ENCODE results near the gene KIF2C. TPM values are rescaled to one million over a fixed set of nuclear protein-coding genes. Genes with fewer than 3 reads are reported as not detected.
"Not testable (repeated sequence)": the region's sequence is repeated elsewhere in the genome, so short reads cannot be mapped to it uniquely, and the experiment has no call there.

The KIF2C gene
- total RNA-seq, 1 donor from 2014 or later = 1.2 TPM

DNA sequence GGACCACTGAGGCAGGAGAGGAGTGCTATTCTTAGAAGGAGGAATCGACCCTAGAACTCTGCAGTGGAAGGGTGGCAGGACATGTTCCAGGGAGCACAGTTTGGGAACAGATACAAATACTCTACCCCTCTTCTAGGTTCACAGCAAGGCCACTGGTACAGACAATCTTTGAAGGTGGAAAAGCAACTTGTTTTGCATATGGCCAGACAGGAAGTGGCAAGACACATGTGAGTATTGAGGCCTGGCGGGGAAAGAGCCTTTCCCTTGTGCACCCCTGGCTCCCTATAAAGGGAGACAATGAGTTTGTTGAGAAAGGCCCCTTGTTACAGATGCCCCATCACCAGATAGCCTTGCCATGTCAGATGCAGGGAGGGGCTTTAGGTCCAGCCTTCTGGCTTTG lies 17.8 kb downstream of the KIF2C start:
- no peak for DNase-seq (ENCODE audit: low spot score)
- intact Hi-C loops (cut with DNase I) = no loop called here
- no peak for ATAC-seq

DNA sequence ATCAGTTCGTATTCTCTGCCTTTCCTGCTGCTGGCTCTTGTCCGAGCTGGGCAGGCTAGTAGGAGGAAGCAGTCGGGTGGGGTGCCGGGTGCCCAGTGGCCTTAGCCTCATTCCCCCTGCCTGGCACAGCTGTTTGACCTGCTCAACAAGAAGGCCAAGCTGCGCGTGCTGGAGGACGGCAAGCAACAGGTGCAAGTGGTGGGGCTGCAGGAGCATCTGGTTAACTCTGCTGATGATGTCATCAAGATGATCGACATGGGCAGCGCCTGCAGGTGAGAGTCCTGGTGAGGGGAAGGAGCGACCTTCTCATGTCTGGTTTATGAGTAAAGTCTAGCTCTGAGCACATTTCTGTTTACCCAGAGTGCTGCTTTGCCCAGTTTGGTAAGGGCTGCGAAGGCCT lies 19.4 kb downstream of the KIF2C start:
- intact Hi-C loops (cut with DNase I) = no loop called here
- no peak for DNase-seq (ENCODE audit: low spot score)
- ATAC-seq = no peak

DNA sequence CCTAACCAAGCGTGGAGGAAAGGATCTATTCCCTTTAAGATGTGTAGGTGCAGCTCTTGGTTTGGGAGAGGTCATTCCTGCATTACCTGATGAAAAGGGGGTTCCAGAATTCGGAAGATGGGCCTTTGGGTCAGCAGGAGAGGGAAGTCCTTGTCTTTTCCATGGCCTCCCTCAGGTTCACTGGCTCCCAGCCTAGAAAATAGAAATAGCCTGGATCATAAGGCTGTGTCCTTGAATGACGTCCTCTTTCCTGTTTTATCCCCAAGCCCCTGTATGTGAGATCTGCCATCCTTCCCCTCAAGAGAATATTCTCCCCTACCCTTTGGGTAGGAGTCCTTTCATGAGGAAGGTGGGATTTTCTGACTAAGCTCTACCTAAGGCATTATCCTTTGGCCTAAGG lies 21.2 kb downstream of the KIF2C start:
- no peak for ATAC-seq
- intact Hi-C loops (cut with DNase I) = no loop called here
- DNase-seq (ENCODE audit: low spot score) = no peak

DNA sequence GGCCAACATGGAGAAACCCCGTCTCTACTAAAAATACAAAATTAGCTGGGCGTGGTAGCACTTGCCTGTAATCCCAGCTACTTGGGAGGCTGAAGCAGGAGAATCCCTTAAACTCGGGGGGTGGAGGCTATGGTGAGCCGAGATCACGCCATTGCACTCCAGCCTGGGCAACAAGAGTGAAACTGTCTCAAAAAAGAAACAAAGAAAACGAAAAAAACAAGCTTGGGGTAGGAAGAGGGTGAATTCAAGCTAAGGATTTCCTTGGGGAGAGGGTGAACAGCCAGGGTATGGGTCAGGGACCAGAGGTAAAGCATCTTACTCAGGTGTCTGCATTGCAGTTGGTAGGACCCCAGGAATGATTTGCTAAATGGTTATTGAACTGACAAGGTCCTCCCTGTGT lies 26.8 kb downstream of the KIF2C start:
- DNase-seq (ENCODE audit: low spot score); ATAC-seq; intact Hi-C loops (cut with DNase I): not testable (repeated sequence)

- peak; percentile 95 for ATAC-seq
- peak; percentile 95 for DNase-seq (ENCODE audit: low spot score)
- intact Hi-C loops (cut with DNase I) = no loop called here
These were observed 35.7 kb downstream of the KIF2C start, which contains the start of gene RPS8 for GRCh38 chr1:44775078-44775929. Gene RPS8, plus strand, starts transcription at chr1:44775540. Its CDS starts 57 bp downstream, at chr1:44775597.

GRCh38 chr1:44775930-44776729 lies 36.5 kb downstream of the KIF2C start:
- intact Hi-C loops (cut with DNase I) = no loop called here
- ATAC-seq (peak; percentile 6), DNase-seq (ENCODE audit: low spot score) (peak; percentile 67)

DNA sequence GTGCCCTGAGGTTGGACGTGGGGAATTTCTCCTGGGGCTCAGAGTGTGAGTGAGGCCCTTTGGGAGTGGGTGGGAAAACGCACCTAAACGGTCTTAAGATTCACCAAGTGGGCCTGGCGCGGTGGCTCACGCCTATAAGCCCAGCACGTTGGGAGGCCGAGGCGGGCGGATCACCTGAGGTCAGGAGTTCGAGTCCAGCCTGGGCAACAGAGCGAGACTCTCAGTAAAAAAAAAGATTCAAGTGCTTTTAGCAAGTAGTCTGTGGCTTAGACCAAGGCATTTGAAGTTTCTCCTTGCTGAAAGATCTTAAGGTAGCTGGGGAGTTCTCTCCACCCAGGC lies 37.1 kb downstream of the KIF2C start:
- intact Hi-C loops (cut with DNase I) = no loop called here
- DNase-seq (ENCODE audit: low spot score) (no peak), ATAC-seq (no peak)

- DNase-seq (ENCODE audit: low spot score) = no peak
- intact Hi-C loops (cut with DNase I) = no loop called here
- no peak for ATAC-seq
These were observed 37.9 kb downstream of the KIF2C start for GRCh38 chr1:44777547-44777946.

GRCh38 chr1:44777969-44778635 lies 38.5 kb downstream of the KIF2C start:
- DNase-seq (ENCODE audit: low spot score) (no peak), ATAC-seq (no peak)
- intact Hi-C loops (cut with DNase I) = no loop called here

DNA sequence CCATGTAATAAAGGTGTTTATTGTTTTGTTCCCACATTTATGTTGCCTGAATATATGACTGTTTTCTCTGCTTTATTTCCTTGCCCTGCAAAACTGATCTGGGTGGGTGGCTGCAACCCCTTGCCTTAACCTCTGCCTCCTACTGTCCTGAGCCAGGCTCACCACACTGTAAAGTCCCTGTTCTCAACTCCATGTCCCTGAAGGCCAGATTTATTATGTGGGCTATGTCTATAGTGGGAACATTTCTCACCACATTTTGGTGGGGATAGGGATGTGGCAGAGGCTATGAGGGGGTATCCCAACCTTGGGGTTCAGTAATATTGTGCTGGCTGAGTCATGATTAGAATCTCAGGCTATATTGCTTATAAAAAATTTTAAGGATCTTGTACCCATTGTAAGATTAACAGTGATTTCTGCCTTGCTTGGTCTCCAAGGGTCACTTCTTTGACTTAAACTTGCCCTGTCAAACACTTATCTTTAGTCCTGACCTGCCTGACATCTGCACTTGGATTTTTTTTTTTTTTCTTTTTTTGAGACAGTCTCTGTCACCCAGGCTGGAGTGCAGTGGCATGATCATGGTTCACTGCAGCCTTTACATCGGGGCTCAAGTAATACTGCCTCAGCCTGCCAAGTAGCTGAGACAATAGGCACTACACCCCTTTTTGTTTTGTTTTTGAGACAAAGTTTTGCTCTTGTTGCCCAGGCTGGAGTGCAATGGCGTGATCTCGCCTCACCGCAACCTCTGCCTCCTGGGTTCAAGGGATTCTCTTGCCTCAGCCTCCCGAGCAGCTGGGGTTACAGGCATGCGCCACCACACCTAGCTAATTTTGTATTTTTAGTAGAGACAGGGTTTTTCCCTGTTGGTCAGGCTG lies 39.3 kb downstream of the KIF2C start:
- ATAC-seq = no peak

DNA sequence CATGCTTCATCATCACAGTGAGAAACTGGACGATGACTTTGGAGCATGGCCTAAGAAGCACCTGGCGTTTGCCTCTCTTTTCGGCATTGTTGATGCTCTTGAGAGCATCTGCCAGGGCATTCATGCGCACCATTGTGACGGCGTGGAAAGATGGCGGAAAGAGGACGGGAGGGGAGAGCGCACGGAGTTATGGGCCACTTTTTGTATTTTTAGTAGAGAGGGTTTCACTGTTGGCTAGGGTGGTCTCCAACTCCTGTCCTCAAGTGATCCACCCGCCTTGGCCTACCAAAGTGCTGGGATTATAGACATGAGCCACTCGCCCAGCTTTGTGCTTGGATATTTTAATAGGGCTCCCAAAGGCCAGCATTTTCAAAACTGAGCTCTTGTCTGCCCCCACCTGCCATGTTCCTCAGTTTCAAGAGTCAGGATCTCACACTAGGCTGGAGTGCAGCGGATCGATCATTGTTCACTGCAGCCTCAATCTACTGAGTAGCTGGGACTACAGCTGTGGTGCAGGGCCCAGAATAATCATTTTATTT lies 41.0 kb downstream of the KIF2C start:
- DNase-seq (ENCODE audit: low spot score) (no peak), ATAC-seq (no peak)
- intact Hi-C loops (cut with DNase I) = loop anchor here (10.0 kb wide), 2 partner anchors 54 to 66 kb away; no protein-coding TSS in a partner anchor

More for the DNA sequence above, 39.3 kb downstream of the KIF2C start:
- no peak for DNase-seq (ENCODE audit: low spot score)
- intact Hi-C loops (cut with DNase I) = no loop called here

GRCh38 chr1:44783697-44784093 lies 44.1 kb downstream of the KIF2C start:
- DNase-seq (ENCODE audit: low spot score) (no peak), ATAC-seq (no peak)
- intact Hi-C loops (cut with DNase I) = loop anchor here (10.0 kb wide), 2 partner anchors 51 to 69 kb away; no protein-coding TSS in a partner anchor

DNA sequence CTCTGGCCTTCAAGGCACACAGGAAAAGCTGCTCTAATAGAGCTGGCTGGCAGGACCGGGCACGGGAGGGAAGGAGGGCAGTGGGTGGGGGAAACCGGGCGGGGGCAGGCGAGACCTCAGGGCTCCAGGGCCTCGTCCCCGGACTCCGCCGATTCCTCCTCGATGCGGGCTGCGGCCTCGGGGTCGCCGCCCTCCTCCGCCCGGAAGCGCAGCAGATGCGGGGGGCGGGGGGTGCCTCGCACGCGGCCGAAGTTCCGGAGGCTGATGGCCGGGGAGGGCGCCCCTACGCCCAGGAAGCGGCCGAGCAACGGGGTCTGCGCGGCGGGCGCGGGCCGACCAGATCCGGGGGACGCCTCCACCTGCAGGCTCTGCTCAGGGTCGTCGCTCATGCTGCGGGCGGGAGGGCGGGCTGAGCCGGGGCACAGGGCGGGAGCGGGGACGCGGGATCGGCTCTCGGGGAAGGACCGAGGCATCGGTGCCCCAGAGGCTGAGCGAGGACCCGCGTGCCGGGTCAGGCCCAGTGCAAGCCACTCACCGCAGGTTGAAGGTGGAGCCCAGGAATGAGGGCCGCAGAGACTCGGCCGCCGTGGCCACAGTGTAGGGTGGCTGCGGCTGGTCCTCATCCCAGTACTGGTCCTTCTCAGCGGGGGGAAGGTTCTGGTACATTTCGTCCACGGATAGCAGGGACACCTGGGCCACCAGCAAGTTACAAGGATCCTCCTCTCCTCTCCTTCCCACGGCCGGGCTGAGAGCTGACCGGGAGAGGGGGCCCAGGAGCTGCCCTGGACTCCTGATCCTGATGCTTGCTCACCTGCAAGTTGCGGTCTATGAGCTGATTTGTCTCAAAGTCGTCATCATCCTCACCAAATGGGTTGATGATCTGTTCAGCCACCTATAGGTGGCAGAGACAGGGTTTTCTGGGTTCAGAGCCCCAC lies 44.7 kb downstream of the KIF2C start:
- intact Hi-C loops (cut with DNase I) = loop anchor here (10.0 kb wide), 2 partner anchors 50 to 70 kb away; no protein-coding TSS in a partner anchor

DNA sequence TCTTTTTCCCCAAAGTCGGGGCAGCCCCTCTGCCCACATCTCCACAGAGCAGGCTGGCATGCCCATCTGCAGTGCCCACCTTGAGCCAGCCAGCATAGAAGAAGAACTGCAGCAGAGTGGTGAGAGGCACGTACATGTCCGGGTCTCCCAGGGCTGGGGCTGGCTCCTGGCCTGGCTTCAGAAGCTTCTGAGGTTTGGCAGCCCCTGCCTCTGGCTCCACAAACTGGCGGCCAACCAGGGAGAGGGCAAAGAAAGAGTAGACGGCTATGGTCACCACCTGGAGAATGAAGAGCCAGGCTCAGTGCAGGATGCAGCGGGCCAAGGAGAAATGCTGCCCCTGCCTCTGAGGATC lies 45.4 kb downstream of the KIF2C start:
- intact Hi-C loops (cut with DNase I) = loop anchor here (10.0 kb wide), 2 partner anchors 50 to 70 kb away; no protein-coding TSS in a partner anchor
- no peak for ATAC-seq
- DNase-seq (ENCODE audit: low spot score) = no peak

More for the DNA sequence above, 44.7 kb downstream of the KIF2C start:
- DNase-seq (ENCODE audit: low spot score) (no peak), ATAC-seq (peak; percentile 9)

DNA sequence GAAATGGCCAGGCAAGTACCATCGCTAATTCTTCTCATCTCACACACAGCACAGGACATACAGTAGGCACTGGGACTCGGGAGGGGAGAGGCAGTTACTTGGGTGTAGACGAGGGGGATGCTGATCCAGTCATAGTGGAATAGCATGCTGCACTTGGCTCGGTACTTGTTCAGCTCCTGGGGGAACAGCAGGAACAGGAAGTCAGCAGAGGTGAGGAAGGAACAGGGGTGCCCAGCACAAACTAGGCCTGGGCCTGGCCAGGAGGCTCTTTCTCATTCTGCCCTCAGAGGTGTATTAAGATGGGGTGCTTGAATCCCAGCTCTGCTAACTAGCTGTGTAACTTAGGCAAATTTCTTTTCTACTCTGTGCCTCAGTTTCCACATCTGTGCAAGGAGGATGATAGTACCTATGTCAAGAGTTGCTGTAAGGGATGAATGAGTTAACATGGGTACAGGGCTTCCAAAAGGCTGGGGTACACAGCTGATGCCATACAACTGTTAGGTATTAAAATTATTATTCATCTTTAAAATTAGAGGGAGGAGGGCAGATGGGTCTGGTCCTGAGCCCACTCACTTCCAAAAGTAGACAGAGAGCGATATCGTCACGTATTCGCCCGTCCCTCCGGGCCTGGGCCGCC lies 46.0 kb downstream of the KIF2C start:
- DNase-seq (ENCODE audit: low spot score) = no peak
- ATAC-seq = no peak
- intact Hi-C loops (cut with DNase I) = loop anchor here (10.0 kb wide), 2 partner anchors 49 to 71 kb away; no protein-coding TSS in a partner anchor

DNA sequence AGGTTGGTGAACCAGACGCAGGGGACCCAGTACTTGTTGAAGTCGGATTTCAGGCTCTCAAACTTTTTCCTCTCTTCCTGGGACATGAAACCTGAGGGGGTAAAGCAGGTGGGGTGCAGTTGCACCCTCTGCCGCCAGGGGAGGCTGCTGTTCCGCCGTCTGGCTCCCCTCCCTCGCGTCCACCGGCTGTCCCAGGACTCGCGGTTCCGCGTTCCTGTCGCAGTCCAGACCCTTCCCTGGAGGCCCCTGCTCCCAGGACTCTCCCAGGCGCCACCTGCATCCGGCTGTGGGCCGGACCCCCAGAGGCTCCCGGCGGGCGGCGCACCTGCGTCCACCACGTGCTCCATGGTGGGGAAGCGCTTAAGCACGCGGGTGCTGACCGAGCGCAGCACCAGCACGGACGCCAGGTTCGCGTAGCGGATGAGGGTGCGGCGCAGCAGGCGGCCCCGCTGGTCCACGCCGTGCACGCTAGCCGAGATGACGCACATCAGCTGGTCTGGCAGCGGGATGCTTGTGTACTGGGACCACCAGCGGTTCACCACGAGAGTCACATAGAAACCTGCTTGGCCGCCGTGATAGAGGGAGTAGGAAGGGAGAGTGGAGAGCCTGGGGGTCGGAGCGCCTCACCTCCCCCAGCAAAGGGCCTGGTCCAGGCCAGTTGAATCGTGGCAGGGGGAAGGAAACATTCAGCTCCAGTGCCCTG lies 46.7 kb downstream of the KIF2C start:
- peak; percentile 83 for DNase-seq (ENCODE audit: low spot score)
- peak; percentile 84 for ATAC-seq
- intact Hi-C loops (cut with DNase I) = loop anchor here (10.0 kb wide), 2 partner anchors 49 to 71 kb away; no protein-coding TSS in a partner anchor

Data from sciatic nerve (tissue), 2 donors.